GM12872 (cell line): ENCODE data around the gene CTNND2.

ENCODE experiments used
- CTCF ChIP-seq: IDR thresholded peaks from 3 replicates; pipeline ENCODE4 v1.5.1; 2011; ENCODE audit warnings: low read depth, mild to moderate bottlenecking, low read length, moderate library complexity; ENCODE audit not compliant: insufficient read depth

Gene CTNND2

GRCh38 chr5:11646141-11646540 is 258.1 kb downstream of the CTNND2 start:
- TF ChIP-seq CTCF = no peak

- TF ChIP-seq CTCF = no peak
Measured at GRCh38 chr5:11642438-11642837, 261.8 kb downstream of the CTNND2 start.

- no peak for TF ChIP-seq CTCF
Measured at GRCh38 chr5:11640158-11640873, 263.9 kb downstream of the CTNND2 start.

GRCh38 chr5:11622785-11623184 is 281.5 kb downstream of the CTNND2 start:
- TF ChIP-seq CTCF = no peak

- TF ChIP-seq CTCF = no peak
Measured at GRCh38 chr5:11620172-11620571, 284.1 kb downstream of the CTNND2 start.

GRCh38 chr5:11619339-11620024 is 284.8 kb downstream of the CTNND2 start:
- TF ChIP-seq CTCF = no peak

- no peak for TF ChIP-seq CTCF
Measured at GRCh38 chr5:11617080-11617479, 287.2 kb downstream of the CTNND2 start.
